ENCODE results near the gene ZNF728. TPM values are rescaled to one million over a fixed set of nuclear protein-coding genes. Genes with fewer than 3 reads are reported as not detected.
"Not testable (repeated sequence)": the region's sequence is repeated elsewhere in the genome, so short reads cannot be mapped to it uniquely, and the experiment has no call there.

Gene ZNF728
- total RNA-seq (2014; rRNA removed; shearing (Covaris generic)): not detected in 2 replicates

DNA sequence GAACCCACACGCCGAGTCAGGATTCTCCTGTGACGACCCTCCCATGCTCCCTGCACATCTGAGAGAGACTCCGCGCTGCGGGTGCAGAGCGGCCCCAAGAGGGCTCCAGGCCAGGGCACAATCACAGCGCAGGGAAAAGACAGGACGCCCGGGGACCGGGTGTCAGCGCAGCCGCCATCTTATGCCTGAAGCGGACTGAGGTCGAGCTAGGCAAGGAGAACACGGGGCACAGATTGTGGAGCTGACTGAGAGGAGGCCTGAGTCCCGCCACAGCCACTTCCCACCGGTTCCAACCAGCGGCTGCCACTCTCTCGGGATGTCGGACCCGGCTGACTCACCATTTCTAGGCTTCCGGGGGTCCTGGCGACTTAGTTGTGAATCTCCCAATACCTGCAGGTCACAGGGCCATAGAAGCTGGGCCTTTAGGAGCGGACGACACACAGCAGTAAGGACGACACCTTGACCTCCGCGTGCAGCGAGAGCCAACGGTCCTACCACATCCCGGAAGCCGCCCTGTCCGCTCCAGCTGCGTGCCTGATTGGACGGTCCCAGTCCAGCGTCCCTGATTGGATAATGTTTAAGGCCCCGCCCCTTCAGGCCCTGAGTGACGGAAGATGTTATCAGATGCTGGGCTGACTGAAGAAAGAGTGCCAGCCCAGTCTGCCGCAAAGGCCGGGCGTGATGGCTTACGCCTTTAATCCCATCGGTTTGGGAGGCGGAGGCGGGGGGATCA lies at the start of gene ZNF728:
TSS of gene ZNF728 (minus strand) at position 487 of the 733 bp plus-strand sequence. CDS start at position 341, 146 bp downstream.
- Histone ChIP-seq H3K36me3 (no peaks in the 10 kb centered on the region), H3K27ac (no peak within 1 kb of the TSS), H3K4me1 (no peaks in the 10 kb centered on the region), H3K9me3 (replicated peaks) (no peaks in the 10 kb centered on the region), H3K27me3 (no peaks in the 10 kb centered on the region), H3K4me3 (no peak within 1 kb of the TSS)
- DNase-seq: no peak

DNA sequence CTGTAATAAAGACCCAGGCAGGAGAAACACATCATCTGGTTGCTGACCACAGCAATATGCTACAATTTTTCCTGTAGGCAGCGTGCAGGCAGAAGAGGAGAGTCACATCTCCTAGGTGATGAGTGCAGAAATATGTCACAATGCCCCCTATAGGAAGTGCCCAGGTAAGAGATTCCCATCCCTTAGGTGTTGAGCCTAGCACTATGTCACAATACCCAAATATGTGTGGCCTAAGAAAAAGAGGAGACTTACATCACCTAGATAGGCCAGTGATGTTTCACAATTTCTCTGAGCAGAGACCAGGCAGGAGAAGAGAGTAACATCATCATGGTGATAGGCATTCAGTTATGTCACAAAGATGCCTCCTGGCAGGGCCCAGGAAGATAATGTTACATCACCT lies 49.4 kb upstream of the ZNF728 start:
- Histone ChIP-seq H3K27ac (no peak overlapping the region), H3K4me3 (no peak overlapping the region), H3K36me3 (no peaks in the 10 kb centered on the region), H3K27me3 (no peaks in the 10 kb centered on the region), H3K9me3 (replicated peaks) (no peaks in the 10 kb centered on the region), H3K4me1 (no peaks in the 10 kb centered on the region)
- no peak for DNase-seq

DNA sequence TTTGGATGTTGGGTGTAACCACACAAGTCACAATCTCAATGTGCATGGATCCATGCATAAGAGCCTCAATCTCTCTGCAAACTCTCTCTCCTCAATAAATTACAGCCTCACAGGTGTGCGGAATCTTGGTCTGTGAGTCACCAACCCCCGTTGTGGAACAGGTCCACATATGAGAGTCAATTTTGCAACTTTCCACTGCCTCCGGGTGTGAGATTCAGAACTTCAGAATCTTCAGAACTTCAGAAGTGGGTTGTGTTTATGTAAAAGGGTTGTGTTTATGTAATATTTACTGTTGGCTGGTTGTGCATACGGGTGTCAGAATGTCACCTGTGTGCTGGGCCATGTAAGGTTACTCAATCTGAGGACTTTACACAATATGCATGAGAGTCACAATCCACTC lies 46.3 kb upstream of the ZNF728 start:
- no peak for DNase-seq
- H3K27me3 ChIP-seq: no peaks in the 10 kb centered on the region
- no peak overlapping the region for H3K27ac ChIP-seq
- no peak overlapping the region for H3K4me3 ChIP-seq
- H3K4me1 ChIP-seq: no peaks in the 10 kb centered on the region
- H3K9me3 ChIP-seq (replicated peaks): no peaks in the 10 kb centered on the region
- H3K36me3 ChIP-seq: no peaks in the 10 kb centered on the region

DNA sequence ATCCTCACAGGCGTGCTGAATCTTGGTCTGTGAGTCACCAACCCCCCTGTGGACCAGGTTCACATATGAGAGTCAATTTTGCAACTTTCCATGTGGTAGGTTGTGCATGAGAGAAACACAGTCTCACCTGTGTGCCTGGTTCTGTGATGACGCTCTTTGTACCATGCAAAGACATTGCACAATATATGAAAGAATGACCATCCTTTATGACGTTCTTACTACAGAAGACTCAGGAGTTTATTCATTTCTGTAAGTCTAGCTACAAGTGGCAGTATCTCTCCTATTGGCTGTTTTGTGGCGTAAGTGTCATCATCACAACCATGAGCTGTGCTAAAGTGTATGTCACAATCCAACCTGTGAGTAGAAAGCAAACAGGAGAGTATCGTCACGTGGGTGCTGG lies 43.8 kb upstream of the ZNF728 start:
- no peaks in the 10 kb centered on the region for H3K27me3 ChIP-seq
- no peak overlapping the region for H3K27ac ChIP-seq
- no peaks in the 10 kb centered on the region for H3K36me3 ChIP-seq
- H3K9me3 ChIP-seq (replicated peaks): no peaks in the 10 kb centered on the region
- no peak for DNase-seq
- no peaks in the 10 kb centered on the region for H3K4me1 ChIP-seq
- no peak overlapping the region for H3K4me3 ChIP-seq

DNA sequence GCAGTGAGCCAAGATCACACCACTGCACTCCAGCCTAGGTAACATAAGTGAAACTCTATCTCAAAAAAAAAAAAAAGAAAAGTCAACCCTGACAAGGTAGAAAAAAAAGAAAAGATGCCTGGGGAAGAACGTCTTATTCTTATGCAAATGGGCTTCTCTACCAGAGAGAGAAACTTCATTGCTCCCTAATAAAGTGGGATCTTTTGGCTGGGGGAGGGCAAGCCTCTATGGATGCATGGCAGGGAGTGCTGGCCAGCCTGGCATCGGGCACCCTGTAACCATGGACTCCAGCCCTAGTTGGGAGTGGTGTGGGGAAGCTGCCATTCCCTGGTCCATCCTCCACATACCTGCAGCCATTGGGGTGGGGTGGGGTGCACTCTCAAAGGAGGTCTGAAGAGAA lies 30.7 kb upstream of the ZNF728 start:
- H3K27me3 ChIP-seq: no peaks in the 10 kb centered on the region

DNA sequence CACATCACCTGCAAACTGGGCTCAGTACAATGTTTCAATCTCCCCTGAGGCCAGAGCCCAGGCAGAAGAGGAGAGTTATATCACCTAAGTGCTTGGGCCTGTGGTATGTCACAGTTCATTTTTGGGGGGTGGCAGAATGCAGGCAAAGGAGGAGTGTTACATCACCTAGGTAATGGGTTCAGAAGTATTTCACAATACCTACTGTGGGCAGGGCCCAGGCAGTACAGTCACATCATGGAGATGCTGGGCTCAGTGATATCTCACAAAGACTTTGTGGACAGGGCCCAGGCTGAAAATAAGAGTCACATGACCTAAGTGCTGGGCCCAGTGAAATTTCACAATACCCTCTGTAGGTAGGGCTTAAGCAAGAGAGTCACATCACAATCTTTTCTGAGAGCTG lies 12.7 kb upstream of the ZNF728 start:
- no peak for DNase-seq
- H3K36me3 ChIP-seq: no peaks in the 10 kb centered on the region
- H3K27me3 ChIP-seq: no peaks in the 10 kb centered on the region
- H3K4me1 ChIP-seq: no peaks in the 10 kb centered on the region
- H3K9me3 ChIP-seq (replicated peaks): no peaks in the 10 kb centered on the region
- H3K4me3 ChIP-seq: no peak overlapping the region
- no peak overlapping the region for H3K27ac ChIP-seq

More for the DNA sequence above, 30.7 kb upstream of the ZNF728 start:
- Histone ChIP-seq H3K9me3 (replicated peaks) (no peaks in the 10 kb centered on the region), H3K36me3 (no peaks in the 10 kb centered on the region), H3K4me3 (no peak overlapping the region), H3K4me1 (no peaks in the 10 kb centered on the region), H3K27ac (no peak overlapping the region)
- DNase-seq: no peak

DNA sequence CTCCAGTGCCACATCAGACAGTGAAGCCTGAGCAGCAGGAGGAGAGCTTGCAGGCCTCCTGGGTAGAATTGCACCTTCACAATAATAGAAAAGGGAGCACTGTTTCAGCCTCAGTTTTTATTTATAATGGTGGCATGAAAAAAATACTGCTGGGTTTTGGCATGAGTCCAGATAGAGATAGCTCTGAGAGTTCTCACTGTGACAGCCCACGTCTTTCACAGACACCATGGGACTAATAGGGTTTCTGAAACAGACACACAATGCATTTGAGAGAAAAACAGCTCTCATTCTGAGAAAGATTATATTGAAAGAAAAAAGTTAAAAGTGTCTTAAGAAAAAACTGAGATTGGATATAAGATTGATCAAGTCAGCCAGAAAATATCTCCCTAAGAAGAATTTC lies 8.0 kb downstream of the ZNF728 start:
- not testable (repeated sequence) for H3K4me3 ChIP-seq; DNase-seq; H3K4me1 ChIP-seq; H3K9me3 ChIP-seq (replicated peaks); H3K27me3 ChIP-seq; H3K27ac ChIP-seq; H3K36me3 ChIP-seq

DNA sequence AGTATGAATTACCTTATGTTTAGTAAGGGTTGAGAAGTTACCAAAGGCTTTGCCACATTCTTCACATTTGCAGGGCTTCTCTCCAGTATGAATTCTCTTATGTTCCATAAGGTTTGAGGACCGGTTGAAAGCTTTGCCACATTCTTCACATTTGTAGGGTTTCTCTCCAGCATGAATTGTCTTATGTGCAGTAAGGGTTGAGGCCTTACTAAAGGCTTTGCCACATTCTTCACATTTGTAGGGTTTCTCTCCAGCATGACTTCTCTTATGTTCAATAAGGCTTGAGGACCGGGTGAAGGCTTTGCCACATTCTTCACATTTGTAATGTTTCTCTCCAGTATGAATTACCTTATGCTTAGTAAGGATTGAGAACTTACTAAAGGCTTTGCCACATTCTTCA lies 26.7 kb downstream of the ZNF728 start:
- no peak overlapping the region for H3K4me3 ChIP-seq
- H3K27ac ChIP-seq: no peak overlapping the region
- no peaks in the 10 kb centered on the region for H3K36me3 ChIP-seq
- H3K9me3 ChIP-seq (replicated peaks): peaks cover 25% of the 10 kb centered on the region
- no peak for DNase-seq
- no peaks in the 10 kb centered on the region for H3K27me3 ChIP-seq
- H3K4me1 ChIP-seq: no peaks in the 10 kb centered on the region

DNA sequence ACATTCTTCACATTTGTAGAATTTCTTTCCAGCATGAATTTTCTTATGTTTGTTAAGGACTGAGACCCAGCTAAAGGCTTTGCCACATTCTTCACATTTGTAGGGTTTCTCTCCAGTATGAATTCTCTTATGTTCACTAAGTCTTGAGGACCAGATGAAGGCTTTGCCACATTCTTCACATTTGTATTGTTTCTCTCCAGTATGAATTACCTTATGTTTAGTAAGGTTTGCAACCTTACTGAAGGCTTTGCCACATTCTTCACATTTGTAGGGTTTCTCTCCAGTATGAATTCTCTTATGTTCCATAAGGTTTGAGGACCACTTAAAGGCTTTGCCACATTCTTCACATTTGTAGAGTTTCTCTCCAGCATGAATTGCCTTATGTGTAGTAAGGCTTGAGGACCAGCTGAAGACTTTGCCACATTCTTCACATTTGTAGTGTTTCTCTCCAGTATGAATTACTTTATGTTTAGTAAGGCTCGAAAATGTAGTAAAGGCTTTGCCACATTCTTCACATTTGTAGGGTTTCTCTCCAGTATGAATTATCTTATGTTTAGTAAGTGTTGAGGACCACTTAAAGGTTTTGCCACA lies 27.3 kb downstream of the ZNF728 start:
- H3K27me3 ChIP-seq, H3K4me3 ChIP-seq, DNase-seq, H3K27ac ChIP-seq, H3K36me3 ChIP-seq, H3K4me1 ChIP-seq: not testable (repeated sequence)
- H3K9me3 ChIP-seq (replicated peaks): peaks cover 25% of the 10 kb centered on the region

DNA sequence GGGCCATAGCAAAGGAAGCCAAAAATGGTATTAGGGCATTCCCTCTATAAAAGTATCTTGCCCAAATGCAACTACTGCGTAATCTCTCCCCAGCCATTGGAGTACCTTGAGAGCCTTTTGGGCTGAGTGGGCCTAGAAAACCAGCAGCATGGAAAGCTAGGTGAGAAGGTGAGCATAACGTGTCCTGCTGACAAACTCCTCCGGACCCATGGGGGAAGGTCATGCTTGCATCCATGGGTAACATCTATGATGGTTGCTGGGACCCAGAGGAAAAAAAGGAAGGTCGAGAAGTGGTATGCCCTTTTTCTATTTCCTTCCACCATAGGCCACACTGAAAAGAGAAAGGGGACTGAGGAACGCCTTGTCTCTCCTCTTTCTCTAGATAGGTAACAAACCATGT lies 57.4 kb downstream of the ZNF728 start:
- Histone ChIP-seq H3K36me3 (no peaks in the 10 kb centered on the region), H3K4me1 (no peaks in the 10 kb centered on the region), H3K27ac (no peak overlapping the region), H3K4me3 (no peak overlapping the region), H3K9me3 (replicated peaks) (peaks cover 4% of the 10 kb centered on the region), H3K27me3 (no peaks in the 10 kb centered on the region)
- DNase-seq: peak; percentile 28 to 32

DNA sequence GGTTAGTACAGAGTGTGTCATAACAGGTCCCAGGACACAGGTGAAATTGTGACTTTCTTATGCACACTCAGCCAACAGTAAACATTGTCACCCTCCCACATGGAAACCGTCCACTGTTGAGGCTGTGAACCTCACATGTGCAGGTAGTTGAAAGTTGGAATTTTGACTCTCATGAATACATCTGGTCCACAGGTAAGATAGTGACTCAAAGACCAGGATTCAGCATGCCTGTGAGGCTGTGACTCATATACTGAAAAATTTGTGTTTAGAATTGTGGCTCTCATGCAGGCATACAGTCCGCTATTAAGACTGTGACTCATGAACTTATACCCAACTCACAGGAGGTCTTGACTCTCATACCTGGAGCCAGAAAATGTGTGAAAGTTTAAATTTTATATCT lies 67.8 kb downstream of the ZNF728 start:
- DNase-seq: no peak
- no peaks in the 10 kb centered on the region for H3K4me1 ChIP-seq
- H3K36me3 ChIP-seq: no peaks in the 10 kb centered on the region
- no peaks in the 10 kb centered on the region for H3K27me3 ChIP-seq
- no peaks in the 10 kb centered on the region for H3K9me3 ChIP-seq (replicated peaks)
- H3K4me3 ChIP-seq: no peak overlapping the region
- H3K27ac ChIP-seq: no peak overlapping the region

DNA sequence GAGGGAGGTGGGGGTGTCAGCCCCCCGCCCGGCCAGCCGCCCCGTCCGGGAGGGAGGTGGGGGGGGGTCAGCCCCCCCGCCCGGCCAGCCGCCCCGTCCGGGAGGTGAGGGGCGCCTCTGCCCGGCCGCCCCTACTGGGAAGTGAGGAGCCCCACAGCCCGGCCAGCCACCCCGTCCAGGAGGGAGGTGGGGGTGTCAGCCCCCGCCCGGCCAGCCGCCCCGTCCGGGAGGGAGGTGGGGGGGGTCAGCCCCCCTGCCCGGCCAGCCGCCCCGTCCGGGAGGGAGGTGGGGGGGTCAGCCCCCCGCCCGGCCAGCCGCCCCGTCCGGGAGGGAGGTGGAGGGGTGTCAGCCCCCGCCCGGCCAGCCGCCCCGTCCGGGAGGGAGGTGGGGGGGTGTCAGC lies 75.4 kb downstream of the ZNF728 start:
- H3K27ac ChIP-seq; H3K36me3 ChIP-seq; H3K4me3 ChIP-seq; H3K9me3 ChIP-seq (replicated peaks); H3K27me3 ChIP-seq; H3K4me1 ChIP-seq; DNase-seq: not testable (repeated sequence)

DNA sequence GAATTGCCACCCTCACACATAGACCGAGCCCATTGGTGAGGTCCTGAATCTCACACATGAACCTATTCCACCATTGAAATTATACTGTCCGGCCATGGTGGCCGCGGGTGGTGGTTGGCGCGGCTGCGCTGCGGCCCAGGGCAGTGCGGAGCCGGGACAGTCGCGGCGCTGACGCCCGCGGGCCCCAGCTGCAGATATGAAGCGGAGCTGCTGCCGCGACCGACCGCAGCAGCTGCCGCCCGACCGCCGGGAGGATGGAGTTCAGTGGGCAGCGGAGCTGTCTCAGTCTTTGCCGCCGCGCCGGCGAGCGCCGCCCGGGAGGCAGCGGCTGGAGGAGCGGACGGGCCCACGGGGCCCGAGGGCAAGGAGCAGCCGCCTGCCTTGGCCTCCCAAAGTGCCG lies 77.8 kb downstream of the ZNF728 start:
- not testable (repeated sequence) for DNase-seq; H3K27me3 ChIP-seq; H3K4me3 ChIP-seq; H3K27ac ChIP-seq; H3K36me3 ChIP-seq; H3K9me3 ChIP-seq (replicated peaks); H3K4me1 ChIP-seq

Measured in SJCRH30 (cell line).